HPDE6-E6E7 (cell line): Measurements from ENCODE around the gene DLGAP3.
"Not testable (repeated sequence)": the region's sequence is repeated elsewhere in the genome, so short reads cannot be mapped to it uniquely, and the experiment has no call there.

ENCODE experiments used
- DNase-seq: peaks from one replicate; pipeline ENCODE4 v3.0.0; 2011; ENCODE audit warnings: missing footprints; ENCODE audit errors: extremely low spot score

Gene DLGAP3

GRCh38 chr1:34840426-34840825, 89.0 kb downstream of the DLGAP3 start:
- DNase-seq: no peak

GRCh38 chr1:34839526-34840305, 89.7 kb downstream of the DLGAP3 start:
- DNase-seq: no peak

DNA sequence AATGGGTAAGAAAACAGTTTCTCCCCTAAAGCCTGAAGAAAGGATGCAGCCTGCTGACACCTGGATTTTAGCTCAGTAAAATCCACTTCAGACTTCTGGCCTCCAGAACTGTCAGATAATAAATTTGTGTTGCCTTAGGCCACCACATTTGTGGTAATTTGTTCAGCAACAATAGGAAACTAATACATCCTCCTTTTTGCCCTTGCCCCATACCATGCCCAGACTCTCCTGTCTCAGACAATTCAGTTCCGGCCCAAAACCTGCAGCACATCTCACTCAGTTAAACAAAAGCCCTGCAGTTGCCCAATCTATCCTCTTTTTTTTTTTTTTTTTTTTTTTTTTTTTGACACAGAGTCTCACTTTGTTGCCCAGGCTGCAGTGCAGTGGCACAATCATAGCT, 95.7 kb downstream of the DLGAP3 start:
- no peak for DNase-seq

DNA sequence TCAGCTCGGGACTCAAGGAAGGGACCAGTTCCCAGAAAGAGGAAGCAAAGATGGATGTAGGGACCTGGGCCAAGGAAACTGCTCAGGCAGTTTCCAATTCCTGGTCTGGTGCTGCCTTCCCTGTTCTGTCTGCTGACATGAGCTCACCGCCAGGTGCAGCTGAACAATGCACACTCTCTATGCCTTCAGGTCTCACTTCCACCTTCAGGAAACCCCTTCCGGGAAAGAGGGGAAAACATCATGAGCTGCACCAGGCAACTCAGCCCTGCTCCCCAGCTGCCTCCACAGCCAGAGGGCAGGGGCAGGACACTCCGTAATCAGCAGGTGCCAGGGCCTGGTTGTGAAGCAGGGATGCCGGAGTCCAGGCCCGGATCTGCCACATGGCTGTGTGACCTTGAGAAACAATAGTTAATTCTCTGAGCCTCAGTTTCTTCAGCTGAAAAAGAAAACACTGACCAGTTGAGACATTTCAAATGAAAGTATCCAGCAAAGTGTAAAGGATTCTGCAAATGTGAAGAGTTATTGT, 97.7 kb downstream of the DLGAP3 start:
- DNase-seq: no peak

- DNase-seq: no peak
Measured at GRCh38 chr1:34829250-34829649, 100.2 kb downstream of the DLGAP3 start.

DNA sequence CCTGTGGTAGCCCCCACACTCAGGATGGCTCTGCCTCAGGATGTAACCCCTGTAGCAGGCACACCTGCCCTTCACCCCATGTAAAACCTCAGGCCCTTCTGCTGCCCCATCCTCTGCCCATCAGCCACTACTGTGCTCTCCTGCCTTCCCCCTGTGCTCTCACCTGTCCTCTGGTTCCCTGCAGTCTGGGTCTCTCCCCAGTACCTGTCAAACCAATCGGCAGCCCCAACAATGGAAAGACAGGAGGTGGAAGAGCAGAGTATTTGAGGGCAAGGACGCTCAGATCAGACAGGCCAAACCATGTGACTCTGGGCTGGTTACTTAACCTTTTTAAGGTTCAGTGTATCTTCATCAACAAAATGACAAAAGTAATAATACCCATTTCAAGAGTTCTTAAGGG, 100.8 kb downstream of the DLGAP3 start:
- DNase-seq: no peak

DNA sequence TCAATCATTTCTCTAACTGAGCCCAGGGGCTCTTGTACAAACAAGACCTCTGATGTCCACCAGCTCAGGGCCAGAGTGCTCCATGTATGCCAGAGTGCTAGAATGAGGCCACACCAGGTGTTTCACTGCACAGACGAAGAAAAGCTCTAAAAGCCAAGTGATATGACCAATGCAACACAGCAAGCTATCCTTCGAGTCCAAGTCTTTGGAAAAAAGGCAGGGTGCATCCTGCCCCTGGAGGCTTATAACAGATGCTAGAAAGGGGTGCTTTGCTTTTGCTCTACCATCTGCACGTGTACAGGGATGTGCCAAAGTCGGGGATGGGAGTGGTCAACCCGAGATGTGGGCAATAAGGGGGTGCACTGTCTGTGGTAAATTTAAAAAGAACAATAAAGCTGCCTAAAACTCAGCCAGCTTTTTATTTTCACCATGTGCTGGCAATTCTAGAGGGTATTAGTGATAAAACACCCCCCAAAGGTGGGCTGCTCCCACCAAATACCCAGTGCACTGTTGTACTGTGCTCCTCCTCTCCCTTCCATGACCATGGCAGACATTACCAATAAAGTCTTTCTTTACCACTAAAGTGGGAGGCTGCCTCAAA, 102.0 kb downstream of the DLGAP3 start:
- no peak for DNase-seq

GRCh38 chr1:34825455-34826091, 103.9 kb downstream of the DLGAP3 start:
- DNase-seq: no peak

GRCh38 chr1:34824817-34825454, 104.5 kb downstream of the DLGAP3 start:
- DNase-seq: no peak

GRCh38 chr1:34822202-34822601, 107.2 kb downstream of the DLGAP3 start:
- no peak for DNase-seq

GRCh38 chr1:34818862-34819261, 110.6 kb downstream of the DLGAP3 start:
- not testable (repeated sequence) for DNase-seq

DNA sequence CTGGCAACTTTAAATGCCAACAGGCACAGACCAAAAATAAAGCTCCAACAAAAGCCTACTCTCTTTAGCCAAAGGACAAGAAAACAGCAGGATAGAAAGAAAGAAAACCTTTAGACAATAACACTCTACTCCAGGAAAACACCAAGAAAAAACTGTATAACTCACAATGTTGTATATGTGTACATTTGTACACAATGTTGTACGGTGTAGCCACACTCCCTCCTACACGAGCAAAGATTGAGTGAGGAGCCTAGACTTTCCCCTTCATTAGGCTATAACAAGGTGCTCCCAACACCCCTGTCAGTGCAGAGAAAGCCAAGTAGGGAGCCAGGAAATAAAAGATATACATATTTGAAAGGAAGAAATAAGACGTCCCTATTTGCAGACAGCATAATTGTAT, 112.7 kb downstream of the DLGAP3 start:
- no peak for DNase-seq

DNA sequence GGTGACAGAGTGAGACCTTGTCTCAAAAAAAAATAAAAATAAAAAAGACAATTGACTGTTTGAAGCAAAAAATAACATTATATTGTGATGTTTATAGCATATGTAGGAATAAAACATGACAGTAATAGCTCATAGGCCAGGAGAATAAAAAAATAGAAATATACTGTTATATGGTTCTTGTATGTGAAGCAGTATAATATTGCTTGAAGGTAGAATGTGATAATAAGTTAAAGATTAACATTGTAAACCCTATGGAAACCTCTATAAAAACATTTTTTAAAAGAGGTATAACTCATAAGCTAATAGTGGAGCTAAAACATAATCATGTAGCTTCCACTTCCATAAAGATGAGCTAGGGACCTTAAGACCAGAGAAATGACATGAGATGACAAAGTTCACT, 113.1 kb downstream of the DLGAP3 start:
- DNase-seq: no peak
